ENCODE data around the gene PPFIA2.

- no peak for TF ChIP-seq CTCF (IDR thresholded peaks at IDR 0.05)
- no peak for TF ChIP-seq POLR2A (IDR thresholded peaks at IDR 0.05)
Observed at GRCh38 chr12:81726634-81727033, 32.5 kb downstream of the PPFIA2 start.
